ENCODE data around the gene S100A8.

- TF ChIP-seq EZH2 (IDR thresholded peaks at IDR 0.05) = no peak
- TF ChIP-seq POLR2AphosphoS5 (IDR thresholded peaks at IDR 0.05; ENCODE audit: borderline replicate concordance, low read depth, low read length) = no peak
- TF ChIP-seq FOXP2 (optimal IDR thresholded peaks at IDR 0.05; ENCODE audit: control extremely low read depth, extremely low read length, insufficient read depth) = no peak
Measured at GRCh38 chr1:153394391-153394790, 3.5 kb upstream of the S100A8 start.
